Chondrocyte (in vitro differentiated cells): ENCODE results near the gene CPSF4. TPM values are rescaled to one million over a fixed set of nuclear protein-coding genes. Genes with fewer than 3 reads are reported as not detected.
A peak's percentile ranks its signal among the peaks of the same experiment; 100 is the strongest.

ENCODE experiments used
- DNase-seq: peaks from one replicate; pipeline ENCODE4 v3.0.0; 2021; ENCODE audit warnings: mixed read lengths, low spot score
- H3K27ac Mint-ChIP-seq: one replicate; pipeline ENCODE4 v1.8.0; 2021; ENCODE audit warnings: mild to moderate bottlenecking, moderate library complexity, mixed read lengths; ENCODE audit not compliant: unreplicated experiment
- H3K27me3 Mint-ChIP-seq: 2 replicates; pipeline ENCODE4 v1.8.0; 2021; ENCODE audit warnings: low read depth, mixed read lengths
- H3K36me3 Mint-ChIP-seq: 2 replicates; pipeline ENCODE4 v1.8.0; 2021; ENCODE audit warnings: low read depth, mixed read lengths
- H3K4me1 Mint-ChIP-seq: 2 replicates; pipeline ENCODE4 v1.8.0; 2021; ENCODE audit warnings: low read depth, mild to moderate bottlenecking, mixed read lengths
- H3K4me3 Mint-ChIP-seq: one replicate; pipeline ENCODE4 v1.8.0; 2021; ENCODE audit warnings: mild to moderate bottlenecking, moderate library complexity, mixed read lengths; ENCODE audit not compliant: unreplicated experiment
- H3K9me3 Mint-ChIP-seq: 2 replicates; pipeline ENCODE4 v1.8.0; 2021; ENCODE audit warnings: low read depth, mixed read lengths
- total RNA-seq: library from RNA; stranded (reverse); gene quantifications from 3 replicates; pipeline ENCODE4 v1.2.1, GENCODE V29; 2021
- TF ChIP-seq, protein P1 (sequence below): fragments of 200-600 bp; sonication (generic); IDR thresholded peaks from 2 replicates; pipeline ENCODE4 v1.5.0; 2021; ENCODE audit warnings: antibody characterized with exemption, mild to moderate bottlenecking, moderate library complexity

The CPSF4 gene
- total RNA-seq, 1 donor from 2014 or later = 36.6 TPM

DNA sequence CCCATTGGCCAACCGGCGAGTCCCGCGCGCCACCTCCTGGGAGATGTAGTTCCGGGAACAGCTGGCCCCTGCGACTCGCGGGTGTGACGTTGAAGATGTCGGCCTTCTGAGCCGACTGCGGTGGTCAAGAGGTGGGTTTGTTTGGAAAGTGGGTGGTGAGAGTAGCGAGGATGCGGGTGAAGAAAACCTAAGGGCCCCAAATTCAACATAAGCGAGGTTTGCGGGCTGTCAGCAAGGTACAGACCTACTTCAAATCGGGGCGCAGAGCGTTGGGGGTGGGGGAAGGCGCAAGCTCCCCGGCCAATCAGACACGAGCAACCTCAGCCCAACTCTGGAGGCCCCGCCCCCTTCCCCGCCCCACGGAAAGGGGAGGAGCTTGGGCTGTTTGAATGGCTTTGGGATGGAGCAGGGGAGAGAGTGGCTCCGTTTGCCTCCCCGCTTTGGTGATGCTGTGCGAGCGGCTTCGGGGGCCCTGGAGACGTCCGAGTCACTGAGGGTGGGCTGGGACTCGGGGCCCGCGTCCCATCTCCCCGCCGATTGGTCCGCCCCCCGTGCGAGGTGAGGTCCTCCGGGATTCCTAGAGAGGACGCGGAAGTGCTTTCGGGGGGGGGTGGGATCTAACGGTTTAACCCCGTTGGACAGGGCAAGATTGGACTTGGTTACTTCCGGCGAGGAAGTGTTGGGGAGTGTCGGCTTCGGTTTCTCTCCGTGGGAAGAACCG is 66.0 kb downstream of the CPSF4 start, which contains the start of gene ZKSCAN5:
TSS of gene ZKSCAN5 (plus strand) at position 60 of the 721 bp plus-strand sequence. CDS start 1,383 bp downstream, outside the sequence.
- TF ChIP-seq, protein P1, sequence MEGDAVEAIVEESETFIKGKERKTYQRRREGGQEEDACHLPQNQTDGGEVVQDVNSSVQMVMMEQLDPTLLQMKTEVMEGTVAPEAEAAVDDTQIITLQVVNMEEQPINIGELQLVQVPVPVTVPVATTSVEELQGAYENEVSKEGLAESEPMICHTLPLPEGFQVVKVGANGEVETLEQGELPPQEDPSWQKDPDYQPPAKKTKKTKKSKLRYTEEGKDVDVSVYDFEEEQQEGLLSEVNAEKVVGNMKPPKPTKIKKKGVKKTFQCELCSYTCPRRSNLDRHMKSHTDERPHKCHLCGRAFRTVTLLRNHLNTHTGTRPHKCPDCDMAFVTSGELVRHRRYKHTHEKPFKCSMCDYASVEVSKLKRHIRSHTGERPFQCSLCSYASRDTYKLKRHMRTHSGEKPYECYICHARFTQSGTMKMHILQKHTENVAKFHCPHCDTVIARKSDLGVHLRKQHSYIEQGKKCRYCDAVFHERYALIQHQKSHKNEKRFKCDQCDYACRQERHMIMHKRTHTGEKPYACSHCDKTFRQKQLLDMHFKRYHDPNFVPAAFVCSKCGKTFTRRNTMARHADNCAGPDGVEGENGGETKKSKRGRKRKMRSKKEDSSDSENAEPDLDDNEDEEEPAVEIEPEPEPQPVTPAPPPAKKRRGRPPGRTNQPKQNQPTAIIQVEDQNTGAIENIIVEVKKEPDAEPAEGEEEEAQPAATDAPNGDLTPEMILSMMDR = no peak
- no peaks in the 10 kb centered on the region for H3K9me3 Mint-ChIP-seq
- DNase-seq = peak; percentile 100
- no peaks in the 10 kb centered on the region for H3K36me3 Mint-ChIP-seq
- peak within 1 kb of the TSS; percentile 99 for H3K27ac Mint-ChIP-seq
- peaks cover 27% of the 10 kb centered on the region for H3K4me1 Mint-ChIP-seq
- H3K4me3 Mint-ChIP-seq = peak within 1 kb of the TSS; percentile 95
- H3K27me3 Mint-ChIP-seq = no peaks in the 10 kb centered on the region

- Mint-ChIP-seq H3K4me1 (peaks cover 27% of the 10 kb centered on the region), H3K27ac (peak overlapping the region; percentile 99), H3K4me3 (peak overlapping the region; percentile 95), H3K36me3 (no peaks in the 10 kb centered on the region), H3K27me3 (no peaks in the 10 kb centered on the region), H3K9me3 (no peaks in the 10 kb centered on the region)
- TF ChIP-seq, protein P1 = no peak
- DNase-seq = no peak
Measured at GRCh38 chr7:99505324-99505662, 66.5 kb downstream of the CPSF4 start.

Other genes with a start within 250 kb of the CPSF4 start
- gene KPNA7, start 230.8 kb upstream of the CPSF4 start, total RNA-seq = not detected in 3 replicates
- gene MYH16, start 166.1 kb upstream of the CPSF4 start, total RNA-seq = not detected in 3 replicates
- gene ARPC1A, start 113.0 kb upstream of the CPSF4 start, total RNA-seq = 103 to 110 TPM (median 104 TPM) in 3 replicates
- gene ARPC1B, start 64.2 kb upstream of the CPSF4 start, total RNA-seq = 120 to 134 TPM (median 130 TPM) in 3 replicates
- gene PDAP1, start 30.3 kb upstream of the CPSF4 start, total RNA-seq = 91.2 to 101 TPM (median 92.2 TPM) in 3 replicates
- 88.3 to 120 TPM (median 108 TPM) in 3 replicates for gene BUD31, start 30.0 kb upstream of the CPSF4 start, total RNA-seq
- 4.4 to 5.8 TPM (median 5.4 TPM) in 3 replicates for gene PTCD1, start 145 bp upstream of the CPSF4 start, total RNA-seq
- gene ATP5MF, start 27.2 kb downstream of the CPSF4 start, total RNA-seq = 225 to 264 TPM (median 239 TPM) in 3 replicates
- 7.3 to 15.2 TPM (median 10.0 TPM) in 3 replicates for gene ZNF789, start 33.9 kb downstream of the CPSF4 start, total RNA-seq
- gene ZNF394, start 61.3 kb downstream of the CPSF4 start, total RNA-seq = 13.9 to 21.2 TPM (median 15.7 TPM) in 3 replicates
- 11.5 to 12.4 TPM (median 11.5 TPM) in 3 replicates for gene ZKSCAN5, start 65.7 kb downstream of the CPSF4 start, total RNA-seq
- gene FAM200A, start 113.2 kb downstream of the CPSF4 start, total RNA-seq = 3.3 to 5.1 TPM (median 3.9 TPM) in 3 replicates
- gene ZNF655, start 119.7 kb downstream of the CPSF4 start, total RNA-seq = 38.8 to 45.3 TPM (median 41.6 TPM) in 3 replicates
- 0.56 to 1.8 TPM (median 0.75 TPM) in 3 replicates for gene TMEM225B, start 159.3 kb downstream of the CPSF4 start, total RNA-seq
- 10.4 to 19.9 TPM (median 14.1 TPM) in 3 replicates for gene ZSCAN25, start 178.0 kb downstream of the CPSF4 start, total RNA-seq
- gene CYP3A5, start 241.1 kb downstream of the CPSF4 start, total RNA-seq = not detected in 3 replicates